ENCODE measurements around the gene FNDC1. TPM values are rescaled to one million over a fixed set of nuclear protein-coding genes. Genes with fewer than 3 reads are reported as not detected.
"Not testable (repeated sequence)": the region's sequence is repeated elsewhere in the genome, so short reads cannot be mapped to it uniquely, and the experiment has no call there.

FNDC1 gene
- 1 to 10 TPM in 2 of 4 donors, under 1 TPM in 2; 0.27 to 9.9 (median 1.5) TPM for total RNA-seq

DNA sequence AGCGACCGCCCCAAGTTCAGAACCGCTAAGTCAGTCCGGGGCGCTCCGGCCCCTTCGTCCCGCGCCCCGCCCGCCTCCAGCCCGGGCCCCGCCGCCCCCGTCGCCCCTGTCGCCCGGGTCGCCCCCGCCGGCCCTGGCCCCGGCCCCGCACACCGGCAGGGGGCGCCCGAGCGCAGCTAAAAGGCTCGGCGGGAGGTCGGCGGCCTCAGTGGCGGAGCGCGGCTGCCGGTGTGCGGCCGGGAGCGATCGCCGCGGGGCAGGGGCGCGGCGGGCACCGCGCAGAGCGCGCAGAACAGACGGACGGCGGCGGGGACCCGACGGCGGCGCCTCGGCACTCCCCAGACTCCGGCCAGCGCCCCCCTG is at the start of gene FNDC1:
Gene FNDC1, plus strand, starts transcription at position 208 of the 363 bp plus-strand sequence. CDS start 197 bp downstream, outside the sequence.
- H3K4me1 ChIP-seq: peaks cover 0 to 35% (median 12%) of the 10 kb centered on the region in 3 donors
- no peaks in the 10 kb centered on the region for H3K9me3 ChIP-seq
- peak within 1 kb of the TSS; percentile 23 to 49 for H3K4me3 ChIP-seq
- peaks cover 75% of the 10 kb centered on the region for H3K27me3 ChIP-seq
- peak within 1 kb of the TSS in 2 of 4 donors; percentile 35 to 80 for H3K27ac ChIP-seq
- no CpG with 5 or more reads among the region's 59 CpGs for WGBS, 2 donors (ENCODE audit: low coverage in 1 of 2)
- no peaks in the 10 kb centered on the region for H3K36me3 ChIP-seq
- peak; percentile 69 for ATAC-seq
- TF ChIP-seq POLR2AphosphoS5 (IDR thresholded peaks at IDR 0.05) (no peak), EP300 (IDR thresholded peaks at IDR 0.05) (no peak), CTCF (IDR thresholded peaks at IDR 0.05) (peak in 3 of 4 experiments; percentile 27 to 38 (median 29))

- no peaks in the 10 kb centered on the region for H3K27me3 ChIP-seq
- H3K4me3 ChIP-seq: no peak overlapping the region
- peaks cover 0 to 18% (median 15%) of the 10 kb centered on the region in 3 donors for H3K4me1 ChIP-seq
- no peaks in the 10 kb centered on the region for H3K36me3 ChIP-seq
- WGBS, 2 donors (ENCODE audit: low coverage in 1 of 2): no CpG with 5 or more reads among the region's 7 CpGs
- no peak for TF ChIP-seq POLR2AphosphoS5 (IDR thresholded peaks at IDR 0.05)
- H3K27ac ChIP-seq: no peak overlapping the region
- ATAC-seq: peak; percentile 47
- H3K9me3 ChIP-seq: no peaks in the 10 kb centered on the region
Observed at GRCh38 chr6:159119791-159120190, 49.4 kb upstream of the FNDC1 start.

- H3K36me3 ChIP-seq: no peaks in the 10 kb centered on the region
- ATAC-seq: no peak
- no peaks in the 10 kb centered on the region for H3K27me3 ChIP-seq
- no peak overlapping the region for H3K27ac ChIP-seq
- TF ChIP-seq POLR2A (IDR thresholded peaks at IDR 0.05) (no peak), EP300 (IDR thresholded peaks at IDR 0.05) (no peak), CTCF (IDR thresholded peaks at IDR 0.05) (no peak), POLR2AphosphoS5 (IDR thresholded peaks at IDR 0.05) (no peak)
- 90% methylated on average over 2 of the region's 5 CpGs; no CpG with 5 or more reads in 1 of the 2 donors for WGBS, 2 donors (ENCODE audit: low coverage in 1 of 2)
- H3K9me3 ChIP-seq: no peaks in the 10 kb centered on the region
- H3K4me1 ChIP-seq: peaks cover 0 to 18% (median 15%) of the 10 kb centered on the region in 3 donors
- H3K4me3 ChIP-seq: no peak overlapping the region
Observed at GRCh38 chr6:159121486-159121885, 47.7 kb upstream of the FNDC1 start.

- TF ChIP-seq POLR2AphosphoS5 (IDR thresholded peaks at IDR 0.05): no peak
- no peak for TF ChIP-seq POLR2A (IDR thresholded peaks at IDR 0.05)
- no peak for TF ChIP-seq CTCF (IDR thresholded peaks at IDR 0.05)
- no peak for TF ChIP-seq EP300 (IDR thresholded peaks at IDR 0.05)
- Histone ChIP-seq H3K4me3 (no peak overlapping the region), H3K4me1 (peaks cover 0 to 9% (median 9%) of the 10 kb centered on the region in 3 donors), H3K9me3 (no peaks in the 10 kb centered on the region), H3K27ac (peak overlapping the region in 2 of 4 donors; percentile 59 to 66), H3K36me3 (no peaks in the 10 kb centered on the region), H3K27me3 (no peaks in the 10 kb centered on the region)
- 39 to 73% methylated on average over 3 of the region's 4 CpGs for WGBS, 2 donors (ENCODE audit: low coverage in 1 of 2)
- peak; percentile 45 for ATAC-seq
Observed at GRCh38 chr6:159122453-159122852, 46.7 kb upstream of the FNDC1 start.

GRCh38 chr6:159123831-159124230 is 45.4 kb upstream of the FNDC1 start:
- WGBS, 2 donors (ENCODE audit: low coverage in 1 of 2): 88% methylated on average over 2 of the region's 2 CpGs; no CpG with 5 or more reads in 1 of the 2 donors
- not testable (repeated sequence) for H3K4me3 ChIP-seq, H3K36me3 ChIP-seq, ATAC-seq, H3K4me1 ChIP-seq, H3K9me3 ChIP-seq, H3K27me3 ChIP-seq, H3K27ac ChIP-seq

DNA sequence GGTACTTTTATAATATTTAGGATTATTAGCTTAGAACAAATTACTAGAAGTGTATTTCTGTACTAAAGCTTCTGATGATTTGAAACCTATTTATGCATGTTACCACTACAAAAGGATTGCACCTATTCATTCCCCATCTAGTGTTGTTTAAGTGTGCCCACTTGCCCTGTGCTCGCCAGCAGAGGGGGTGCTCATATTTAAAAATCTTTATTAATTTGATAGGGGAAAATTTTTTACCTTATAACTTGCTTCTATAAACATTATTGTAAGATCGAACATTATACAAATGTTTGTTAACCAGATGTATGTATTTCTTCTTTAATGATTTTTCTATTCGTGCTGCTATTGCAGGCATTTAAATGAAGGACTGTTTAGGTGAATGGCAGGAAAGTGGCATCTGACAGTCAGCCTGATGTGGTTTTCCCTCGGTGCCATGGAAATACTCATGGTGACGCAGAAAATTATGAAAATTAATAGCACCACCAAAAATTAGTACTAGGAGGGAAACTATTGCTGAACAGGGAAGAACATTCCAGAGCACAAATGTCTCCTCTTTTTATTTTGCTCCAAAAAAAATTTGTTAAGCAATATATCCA is 44.1 kb upstream of the FNDC1 start:
- H3K4me3 ChIP-seq: no peak overlapping the region
- no peaks in the 10 kb centered on the region for H3K27me3 ChIP-seq
- H3K27ac ChIP-seq: no peak overlapping the region
- WGBS, 2 donors (ENCODE audit: low coverage in 1 of 2): 58 to 66% methylated on average over 5 of the region's 5 CpGs
- no peak for ATAC-seq
- H3K4me1 ChIP-seq: peaks cover 0 to 4% (median 3%) of the 10 kb centered on the region in 3 donors
- TF ChIP-seq POLR2AphosphoS5 (IDR thresholded peaks at IDR 0.05) (no peak), CTCF (IDR thresholded peaks at IDR 0.05) (peak in 1 of 4 experiments; percentile 21), POLR2A (IDR thresholded peaks at IDR 0.05) (no peak), EP300 (IDR thresholded peaks at IDR 0.05) (no peak)
- no peaks in the 10 kb centered on the region for H3K36me3 ChIP-seq
- no peaks in the 10 kb centered on the region for H3K9me3 ChIP-seq
